IMR-90 (cell line): ENCODE data around the gene PRTFDC1. TPM values are rescaled to one million over a fixed set of nuclear protein-coding genes. Genes with fewer than 3 reads are reported as not detected.

Experiments used
- ATAC-seq: fragments of 200-7000 bp; cut with Tn5 transposase; 2 replicates; pipeline ENCODE4 v1.9.1; 2020; ENCODE audit warnings: low read depth, mild to moderate bottlenecking, moderate library complexity
- BruUV-seq: library from RNA; stranded (reverse); fragments of 400-500 nt; replicated peaks from 2 replicates; lab custom pipeline; 2021; lab: Mats Ljungman, UMichigan
- CTCF ChIA-PET: fragments of 300-600 bp; formaldehyde crosslinking; extraction: SDS; loops from one replicate; lab custom pipeline; 2021; ENCODE audit warnings: antibody characterized with exemption; lab: Yijun Ruan, JAX
- POLR2A ChIA-PET: fragments of 300-600 bp; sonication (Branson Sonifier 250); formaldehyde crosslinking; loops from one replicate; lab custom pipeline; 2022; ENCODE audit warnings: antibody characterized with exemption; ENCODE audit not compliant: unreplicated experiment; lab: Charles Lee
- DNase-seq: peaks from one replicate; pipeline ENCODE4 v3.0.0; 2013
- H2AFZ ChIP-seq: replicated peaks from 2 replicates; pipeline ENCODE3; 2013; ENCODE audit warnings: low read length, mild to moderate bottlenecking; ENCODE audit not compliant: poor library complexity
- H2AK5ac ChIP-seq: 2 replicates; pipeline ENCODE4 v1.6.1; 2013; ENCODE audit warnings: low read depth, low read length, inconsistent platforms
- H2AK9ac ChIP-seq: replicated peaks from 2 replicates; pipeline ENCODE3; 2013; ENCODE audit warnings: mild to moderate bottlenecking, low read depth, low read length, moderate library complexity; ENCODE audit not compliant: poor library complexity
- H2BK120ac ChIP-seq: 2 replicates; pipeline ENCODE4 v1.6.1; 2013; ENCODE audit warnings: low read depth, low read length, inconsistent platforms
- H2BK15ac ChIP-seq: 3 replicates; pipeline ENCODE4 v1.6.1; 2013; ENCODE audit warnings: low read depth, low read length, inconsistent platforms
- H2BK20ac ChIP-seq: 2 replicates; pipeline ENCODE4 v1.6.1; 2013; ENCODE audit warnings: low read depth, mild to moderate bottlenecking, inconsistent platforms, low read length, moderate library complexity
- H2BK5ac ChIP-seq: 2 replicates; pipeline ENCODE4 v1.6.1; 2013; ENCODE audit warnings: mild to moderate bottlenecking, low read depth, low read length, inconsistent platforms; ENCODE audit not compliant: poor library complexity, severe bottlenecking
- H3K14ac ChIP-seq: replicated peaks from 2 replicates; pipeline ENCODE4 v1.6.1; 2013; ENCODE audit warnings: low read depth, low read length, inconsistent platforms
- H3K18ac ChIP-seq: 2 replicates; pipeline ENCODE4 v1.6.1; 2013; ENCODE audit warnings: low read depth, low read length, control low read depth
- H3K23ac ChIP-seq: 2 replicates; pipeline ENCODE4 v1.6.1; 2013; ENCODE audit warnings: low read depth, low read length, inconsistent platforms
- H3K27ac ChIP-seq: 2 replicates; pipeline ENCODE4 v1.5.1; 2013; ENCODE audit warnings: mild to moderate bottlenecking, control low read depth, low read length; ENCODE audit not compliant: insufficient read depth
- H3K27me3 ChIP-seq: 2 replicates; pipeline ENCODE4 v1.6.1; 2013; ENCODE audit warnings: low read length; ENCODE audit not compliant: control insufficient read depth, insufficient read depth
- H3K36me3 ChIP-seq: 2 replicates; pipeline ENCODE4 v1.6.1; 2013; ENCODE audit warnings: low read length, mixed read lengths; ENCODE audit not compliant: control insufficient read depth, insufficient read depth
- H3K4ac ChIP-seq: 2 replicates; pipeline ENCODE4 v1.6.1; 2013; ENCODE audit warnings: low read depth, low read length, inconsistent platforms
- H3K4me1 ChIP-seq: 2 replicates; pipeline ENCODE4 v1.6.1; 2013; ENCODE audit warnings: low read length, mixed read lengths; ENCODE audit not compliant: control insufficient read depth, insufficient read depth
- H3K4me2 ChIP-seq: 2 replicates; pipeline ENCODE4 v1.6.1; 2013; ENCODE audit warnings: low read depth, mild to moderate bottlenecking, control low read depth, low read length, moderate library complexity
- H3K4me3 ChIP-seq: 2 replicates; pipeline ENCODE4 v1.5.1; 2013; ENCODE audit warnings: low read depth, mild to moderate bottlenecking, control low read depth, low read length, moderate library complexity; ENCODE audit not compliant: insufficient read depth
- H3K56ac ChIP-seq: 2 replicates; pipeline ENCODE4 v1.6.1; 2013; ENCODE audit warnings: low read length, inconsistent platforms; ENCODE audit not compliant: insufficient read depth; ENCODE audit errors: extremely low read depth
- H3K79me1 ChIP-seq, 2 experiments: 2 replicates each; pipeline ENCODE4 v1.6.1; 2013; ENCODE audit warnings: low read length in 2 of 2, inconsistent platforms in 1 of 2, low read depth in 1 of 2
- H3K9ac ChIP-seq: 2 replicates; pipeline ENCODE4 v1.6.1; 2013; ENCODE audit warnings: low read depth, low read length, control low read depth
- H3K9me1 ChIP-seq: 2 replicates; pipeline ENCODE4 v1.6.1; 2013; ENCODE audit warnings: low read length, inconsistent platforms; ENCODE audit not compliant: insufficient read depth
- H3K9me3 ChIP-seq: 2 replicates; pipeline ENCODE4 v1.6.1; 2013; ENCODE audit warnings: low read length; ENCODE audit not compliant: control insufficient read depth, insufficient read depth
- H4K20me1 ChIP-seq: 2 replicates; pipeline ENCODE4 v1.6.1; 2013; ENCODE audit warnings: low read length, inconsistent platforms; ENCODE audit not compliant: insufficient read depth
- H4K5ac ChIP-seq: 2 replicates; pipeline ENCODE4 v1.6.1; 2013; ENCODE audit warnings: mild to moderate bottlenecking, low read depth, low read length, control low read depth
- H4K8ac ChIP-seq, 2 experiments: 2 replicates each; pipeline ENCODE4 v1.6.1; 2013; ENCODE audit warnings: low read depth in 2 of 2, low read length in 2 of 2, control low read depth in 1 of 2, inconsistent platforms in 1 of 2
- H4K91ac ChIP-seq: 2 replicates; pipeline ENCODE4 v1.6.1; 2013; ENCODE audit warnings: low read depth, low read length, inconsistent platforms; ENCODE audit not compliant: insufficient read depth
- BHLHE40 ChIP-seq: fragments of 150-350 bp; IDR thresholded peaks from 2 replicates; pipeline ENCODE4 v1.6.1; 2016; ENCODE audit warnings: mild to moderate bottlenecking, low read depth, low read length
- CHD1 ChIP-seq: IDR thresholded peaks from 2 replicates; pipeline ENCODE4 v1.6.1; 2012; ENCODE audit warnings: low read depth, low read length, improper control_type of control experiment
- MAFK ChIP-seq: IDR thresholded peaks from 2 replicates; pipeline ENCODE4 v1.6.1; 2012; ENCODE audit warnings: low read depth, low read length, improper control_type of control experiment
- MAZ ChIP-seq: IDR thresholded peaks from 2 replicates; pipeline ENCODE4 v1.6.1; 2012; ENCODE audit warnings: low read depth, mild to moderate bottlenecking, low read length, improper control_type of control experiment, moderate library complexity, borderline replicate concordance
- MXI1 ChIP-seq: IDR thresholded peaks from 2 replicates; pipeline ENCODE4 v1.6.1; 2012; ENCODE audit warnings: low read depth, mild to moderate bottlenecking, low read length, moderate library complexity, borderline replicate concordance
- NFE2L2 ChIP-seq: fragments of 150-350 bp; IDR thresholded peaks from 2 replicates; pipeline ENCODE4 v1.6.1; 2016; ENCODE audit warnings: low read depth, mild to moderate bottlenecking, low read length
- RAD21 ChIP-seq: IDR thresholded peaks from 2 replicates; pipeline ENCODE4 v1.6.1; 2012; ENCODE audit warnings: low read length, improper control_type of control experiment
- RCOR1 ChIP-seq: IDR thresholded peaks from 2 replicates; pipeline ENCODE4 v1.6.1; 2012; ENCODE audit warnings: mild to moderate bottlenecking, low read length, improper control_type of control experiment; ENCODE audit not compliant: insufficient replicate concordance
- RFX5 ChIP-seq: IDR thresholded peaks from 2 replicates; pipeline ENCODE4 v1.8.0; 2012; ENCODE audit warnings: low read depth, mild to moderate bottlenecking, low read length, moderate library complexity
- WGBS, 2 experiments: methylation state at CpG; one replicate each; pipeline versions ENCODE4 v1.1.5 to v1.1.7; 2013; ENCODE audit warnings: missing lambda C conversion rate in 2 of 2; ENCODE audit not compliant: insufficient read length in 1 of 2; ENCODE audit errors: extremely low coverage in 2 of 2; 5-methylcytosine and 5-hydroxymethylcytosine counted together
- dilution Hi-C: fragments of 300-500 bp; cut with HindIII; formaldehyde crosslinking; loops from one replicate; pipeline ENCODE4 v1.14.3; 2018; ENCODE audit warnings: low sequenced_read_pairs; ENCODE audit not compliant: unreplicated experiment
- in situ Hi-C: fragments of 300-500 bp; cut with MboI; formaldehyde crosslinking; loops from 3 replicates; pipeline ENCODE4 v1.14.3; 2019; ENCODE audit warnings: low sequenced_read_pairs, inconsistent platforms, mixed read lengths
- intact Hi-C: fragments of 100-400 bp; cut with micrococcal nuclease; formaldehyde crosslinking; loops from 2 replicates; pipeline ENCODE4 v1.10.0; 2022
- polyA plus RNA-seq, 3 experiments: library from polyadenylated mRNA; depleted of rRNA; stranded (reverse); fragments of >200 nt; gene quantifications; 2 replicates each; pipeline ENCODE4 v1.2.3, GENCODE V29; 2012; ENCODE audit warnings: low replicate concordance in 1 of 3
- total RNA-seq: library from RNA; depleted of rRNA; stranded (reverse); fragments of >200 nt; gene quantifications from 2 replicates; pipeline ENCODE4 v1.2.3, GENCODE V29; 2012
- TF ChIP-seq, protein P1 (sequence below): fragments of 150-350 bp; IDR thresholded peaks from 2 replicates; pipeline ENCODE4 v1.6.1; 2017; ENCODE audit warnings: mild to moderate bottlenecking, antibody characterized with exemption, low read length, low read depth
- TF ChIP-seq, protein P2 (sequence below): fragments of 150-350 bp; IDR thresholded peaks from 2 replicates; pipeline ENCODE4 v1.6.1; 2016; ENCODE audit warnings: low read depth, mild to moderate bottlenecking, low read length, moderate library complexity, borderline replicate concordance

The PRTFDC1 gene
- total and polyA plus RNA-seq, 2 of the 4 experiments (the other 2 are of a cell fraction) = 12.3 to 17.9 TPM

DNA sequence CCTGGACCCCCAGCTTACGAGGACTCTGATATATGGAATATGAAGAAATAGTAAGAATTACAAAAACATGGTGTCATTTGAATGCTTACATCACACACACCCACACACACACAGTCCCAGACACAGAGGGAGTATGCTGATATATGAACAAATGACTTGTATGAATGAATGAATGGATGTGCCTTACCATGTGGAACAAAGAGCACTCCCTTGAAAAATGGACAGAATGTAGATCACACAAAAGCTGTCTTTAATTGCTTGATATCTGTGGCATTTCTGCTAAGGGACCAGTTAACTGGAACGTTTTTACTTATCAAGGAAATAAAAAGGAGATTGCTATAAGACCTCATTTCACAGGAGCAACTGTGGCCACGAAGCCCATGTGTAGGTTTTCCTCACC is 46.0 kb downstream of the PRTFDC1 start:
- Histone ChIP-seq H4K5ac (no peak overlapping the region), H3K79me1 (peaks cover 0 to 8% of the 10 kb centered on the region in 2 experiments; a peak in 1 of 4 replicates), H3K18ac (no peak overlapping the region), H3K4me3 (no peak overlapping the region), H3K27me3 (no peaks in the 10 kb centered on the region), H3K9me3 (no peaks in the 10 kb centered on the region), H3K23ac (no peak overlapping the region), H2AFZ (no peak overlapping the region), H3K9ac (no peak overlapping the region), H2BK120ac (no peak overlapping the region; the same call in 1 of the 2 replicates), H3K56ac (no peak overlapping the region), H3K4me2 (no peak overlapping the region), H2BK20ac (peak overlapping the region; percentile 40; the same call in 1 of the 2 replicates), H3K14ac (no peak overlapping the region), H3K9me1 (peaks cover 12% of the 10 kb centered on the region), H2BK15ac (no peak overlapping the region), H3K27ac (no peak overlapping the region), H4K91ac (no peak overlapping the region), H4K8ac (no peak overlapping the region), H2AK9ac (no peak overlapping the region), H2AK5ac (peak overlapping the region; percentile 78; the same call in 1 of the 2 replicates), H4K20me1 (no peaks in the 10 kb centered on the region), H3K36me3 (no peaks in the 10 kb centered on the region), H3K4me1 (peaks cover 6% of the 10 kb centered on the region), H2BK5ac (no peak overlapping the region), H3K4ac (0 out of 2 replicates have a peak overlapping the region, but pooled peaks have one; percentile 16)
- ATAC-seq (no peak), DNase-seq (no peak)
- in situ Hi-C loops = no loop called here
- intact Hi-C loops = no loop called here
- dilution Hi-C loops = no loop called here
- no peak for TF ChIP-seq CHD1
- TF ChIP-seq BHLHE40 = no peak
- no peak for TF ChIP-seq NFE2L2
- TF ChIP-seq MAFK = no peak
- no peak for TF ChIP-seq MXI1
- TF ChIP-seq RAD21 = no peak
- TF ChIP-seq MAZ = no peak
- no peak for TF ChIP-seq RCOR1
- TF ChIP-seq, protein P1, sequence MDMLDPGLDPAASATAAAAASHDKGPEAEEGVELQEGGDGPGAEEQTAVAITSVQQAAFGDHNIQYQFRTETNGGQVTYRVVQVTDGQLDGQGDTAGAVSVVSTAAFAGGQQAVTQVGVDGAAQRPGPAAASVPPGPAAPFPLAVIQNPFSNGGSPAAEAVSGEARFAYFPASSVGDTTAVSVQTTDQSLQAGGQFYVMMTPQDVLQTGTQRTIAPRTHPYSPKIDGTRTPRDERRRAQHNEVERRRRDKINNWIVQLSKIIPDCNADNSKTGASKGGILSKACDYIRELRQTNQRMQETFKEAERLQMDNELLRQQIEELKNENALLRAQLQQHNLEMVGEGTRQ = no peak
- TF ChIP-seq, protein P2, sequence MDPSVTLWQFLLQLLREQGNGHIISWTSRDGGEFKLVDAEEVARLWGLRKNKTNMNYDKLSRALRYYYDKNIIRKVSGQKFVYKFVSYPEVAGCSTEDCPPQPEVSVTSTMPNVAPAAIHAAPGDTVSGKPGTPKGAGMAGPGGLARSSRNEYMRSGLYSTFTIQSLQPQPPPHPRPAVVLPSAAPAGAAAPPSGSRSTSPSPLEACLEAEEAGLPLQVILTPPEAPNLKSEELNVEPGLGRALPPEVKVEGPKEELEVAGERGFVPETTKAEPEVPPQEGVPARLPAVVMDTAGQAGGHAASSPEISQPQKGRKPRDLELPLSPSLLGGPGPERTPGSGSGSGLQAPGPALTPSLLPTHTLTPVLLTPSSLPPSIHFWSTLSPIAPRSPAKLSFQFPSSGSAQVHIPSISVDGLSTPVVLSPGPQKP = no peak
- no peak for TF ChIP-seq RFX5
- CTCF ChIA-PET = no interaction called here
- WGBS, 2 experiments = 92% methylated on average over 2 of the region's 3 CpGs; no CpG with 5 or more reads in 1 of the 2 experiments
- POLR2A ChIA-PET = no interaction called here
- no TSS peak for BruUV-seq
